ENCODE results near the gene ACOX2.

ACOX2 gene

DNA sequence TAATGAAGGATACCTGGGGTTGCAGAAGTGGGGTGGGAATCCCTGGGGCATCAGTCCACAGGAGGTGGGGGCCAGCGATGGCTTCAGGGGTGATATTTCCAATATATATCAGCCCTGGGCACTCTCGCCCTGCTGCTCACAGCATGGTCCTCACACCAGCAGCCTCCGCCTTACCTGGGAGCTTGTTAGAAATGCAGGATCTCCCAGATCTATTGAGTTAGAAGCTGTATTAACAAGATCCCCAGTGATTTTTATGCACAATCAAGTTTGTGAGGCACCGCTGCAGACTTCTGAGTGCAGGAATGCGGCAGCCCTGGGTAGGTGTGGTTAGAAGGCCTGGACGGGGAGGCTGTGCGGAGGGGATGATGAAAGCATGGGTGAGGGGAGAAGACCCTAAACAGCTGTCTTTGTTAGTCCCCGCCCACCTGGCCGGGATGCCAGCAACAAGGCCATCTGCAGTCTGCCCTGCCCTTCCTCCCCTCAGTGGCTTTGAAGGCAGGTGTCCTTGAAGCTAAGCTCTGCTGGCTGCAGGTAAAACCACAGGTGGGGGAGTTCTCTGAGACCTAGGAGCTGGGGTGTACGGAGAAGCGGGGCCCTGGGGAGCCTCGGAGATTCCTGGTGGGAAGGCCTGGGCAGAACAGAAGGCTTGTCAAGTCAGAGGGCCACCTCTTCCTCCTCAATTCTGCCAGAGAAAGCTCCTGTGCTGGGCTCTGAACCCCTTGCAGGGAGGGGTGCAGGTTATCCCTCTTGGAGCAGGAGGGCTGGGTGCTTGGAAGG, 28.8 kb upstream of the ACOX2 start:
- H3K9ac ChIP-seq (ENCODE audit: low read length): no peak overlapping the region
- H3K36me3 ChIP-seq (replicated peaks; ENCODE audit: low read depth, low read length): no peaks in the 10 kb centered on the region
- no peak for TF ChIP-seq EZH2phosphoT487 (IDR thresholded peaks at IDR 0.05; ENCODE audit: low read depth)
- TF ChIP-seq, protein P1, sequence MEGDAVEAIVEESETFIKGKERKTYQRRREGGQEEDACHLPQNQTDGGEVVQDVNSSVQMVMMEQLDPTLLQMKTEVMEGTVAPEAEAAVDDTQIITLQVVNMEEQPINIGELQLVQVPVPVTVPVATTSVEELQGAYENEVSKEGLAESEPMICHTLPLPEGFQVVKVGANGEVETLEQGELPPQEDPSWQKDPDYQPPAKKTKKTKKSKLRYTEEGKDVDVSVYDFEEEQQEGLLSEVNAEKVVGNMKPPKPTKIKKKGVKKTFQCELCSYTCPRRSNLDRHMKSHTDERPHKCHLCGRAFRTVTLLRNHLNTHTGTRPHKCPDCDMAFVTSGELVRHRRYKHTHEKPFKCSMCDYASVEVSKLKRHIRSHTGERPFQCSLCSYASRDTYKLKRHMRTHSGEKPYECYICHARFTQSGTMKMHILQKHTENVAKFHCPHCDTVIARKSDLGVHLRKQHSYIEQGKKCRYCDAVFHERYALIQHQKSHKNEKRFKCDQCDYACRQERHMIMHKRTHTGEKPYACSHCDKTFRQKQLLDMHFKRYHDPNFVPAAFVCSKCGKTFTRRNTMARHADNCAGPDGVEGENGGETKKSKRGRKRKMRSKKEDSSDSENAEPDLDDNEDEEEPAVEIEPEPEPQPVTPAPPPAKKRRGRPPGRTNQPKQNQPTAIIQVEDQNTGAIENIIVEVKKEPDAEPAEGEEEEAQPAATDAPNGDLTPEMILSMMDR (IDR thresholded peaks at IDR 0.05; ENCODE audit: low read depth, low read length): no peak
- H3K4me3 ChIP-seq (ENCODE audit: low read length): no peak overlapping the region
- peaks cover 6% of the 10 kb centered on the region for H3K4me1 ChIP-seq (ENCODE audit: low read length)
- no peaks in the 10 kb centered on the region for H3K79me2 ChIP-seq (ENCODE audit: low read length)
- no peak overlapping the region for H3K27ac ChIP-seq (ENCODE audit: low read length)
- no peak overlapping the region for H3K4me2 ChIP-seq (ENCODE audit: low read length)
- no peak overlapping the region for H2AFZ ChIP-seq (ENCODE audit: low read depth, low read length)
- H4K20me1 ChIP-seq (ENCODE audit: insufficient read depth, low read length): no peaks in the 10 kb centered on the region
- H3K27me3 ChIP-seq (ENCODE audit: low read depth, low read length): no peaks in the 10 kb centered on the region
- H3K9me3 ChIP-seq (ENCODE audit: insufficient read depth, low read length): no peaks in the 10 kb centered on the region

DNA sequence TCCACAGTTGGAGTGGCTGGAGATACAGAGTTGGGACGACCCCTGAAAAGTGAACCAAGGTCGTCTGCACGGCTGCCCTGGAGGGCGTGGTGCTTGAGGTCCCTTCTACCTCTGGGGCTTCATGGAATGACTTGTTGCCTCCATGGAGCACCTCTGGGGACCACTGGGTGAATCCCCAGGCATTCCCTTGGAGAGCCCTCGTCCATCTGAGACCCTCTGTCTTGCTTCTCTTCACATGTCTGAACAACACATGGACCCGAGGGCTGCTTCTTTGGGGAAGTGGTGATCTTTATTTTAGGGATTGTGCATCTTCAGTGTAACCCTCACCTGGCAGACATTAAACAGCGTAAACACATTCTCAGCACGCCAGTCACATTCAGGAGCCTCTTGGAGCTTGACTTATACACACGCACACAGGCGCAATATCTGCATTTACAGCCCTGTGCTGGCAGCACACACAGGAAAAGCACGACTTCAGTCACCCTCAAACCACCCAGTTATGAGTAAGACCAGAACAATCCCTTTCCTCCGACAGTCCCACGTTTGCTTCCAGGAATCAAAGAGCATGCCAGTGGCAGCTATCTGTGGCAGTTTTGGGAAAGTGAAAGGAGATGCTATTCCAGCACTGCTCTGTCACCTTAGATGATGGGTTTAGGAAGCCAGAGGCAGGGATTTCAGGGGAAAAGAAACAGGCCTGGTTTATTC, 27.6 kb upstream of the ACOX2 start:
- Histone ChIP-seq H3K27ac (ENCODE audit: low read length) (no peak overlapping the region), H3K4me2 (ENCODE audit: low read length) (no peak overlapping the region), H3K4me1 (ENCODE audit: low read length) (peaks cover 6% of the 10 kb centered on the region), H3K9me3 (ENCODE audit: insufficient read depth, low read length) (no peaks in the 10 kb centered on the region), H3K27me3 (ENCODE audit: low read depth, low read length) (no peaks in the 10 kb centered on the region), H3K36me3 (replicated peaks; ENCODE audit: low read depth, low read length) (no peaks in the 10 kb centered on the region), H2AFZ (ENCODE audit: low read depth, low read length) (no peak overlapping the region), H3K4me3 (ENCODE audit: low read length) (no peak overlapping the region), H4K20me1 (ENCODE audit: insufficient read depth, low read length) (no peaks in the 10 kb centered on the region), H3K9ac (ENCODE audit: low read length) (no peak overlapping the region), H3K79me2 (ENCODE audit: low read length) (no peaks in the 10 kb centered on the region)
- no peak for TF ChIP-seq EZH2phosphoT487 (IDR thresholded peaks at IDR 0.05; ENCODE audit: low read depth)
- TF ChIP-seq, protein P1 (IDR thresholded peaks at IDR 0.05; ENCODE audit: low read depth, low read length): no peak

DNA sequence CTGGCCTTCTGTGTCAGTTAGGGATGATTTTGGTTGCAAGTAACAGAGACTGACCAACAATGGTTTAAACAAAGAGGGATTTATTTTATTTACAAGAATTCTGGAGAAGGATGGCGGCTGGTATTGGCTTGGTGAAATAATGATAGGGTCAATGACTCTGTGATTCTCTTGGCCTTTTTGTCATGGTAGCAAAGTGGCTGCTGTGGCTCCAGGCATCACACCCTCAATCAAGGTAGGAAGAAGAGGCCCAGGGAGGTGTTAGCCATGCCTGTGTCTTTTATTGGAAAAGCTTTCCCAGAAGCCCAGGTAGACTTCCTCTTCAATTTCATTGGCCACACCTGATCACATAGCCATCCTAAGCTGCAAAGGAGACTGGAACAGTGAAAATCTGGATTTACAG, 27.1 kb upstream of the ACOX2 start:
- Histone ChIP-seq H3K4me3 (ENCODE audit: low read length) (no peak overlapping the region), H3K27ac (ENCODE audit: low read length) (no peak overlapping the region), H2AFZ (ENCODE audit: low read depth, low read length) (no peak overlapping the region), H4K20me1 (ENCODE audit: insufficient read depth, low read length) (no peaks in the 10 kb centered on the region), H3K4me2 (ENCODE audit: low read length) (no peak overlapping the region), H3K27me3 (ENCODE audit: low read depth, low read length) (no peaks in the 10 kb centered on the region), H3K79me2 (ENCODE audit: low read length) (no peaks in the 10 kb centered on the region), H3K9ac (ENCODE audit: low read length) (no peak overlapping the region), H3K9me3 (ENCODE audit: insufficient read depth, low read length) (no peaks in the 10 kb centered on the region), H3K36me3 (replicated peaks; ENCODE audit: low read depth, low read length) (no peaks in the 10 kb centered on the region), H3K4me1 (ENCODE audit: low read length) (peaks cover 5% of the 10 kb centered on the region)
- no peak for TF ChIP-seq EZH2phosphoT487 (IDR thresholded peaks at IDR 0.05; ENCODE audit: low read depth)
- TF ChIP-seq, protein P1 (IDR thresholded peaks at IDR 0.05; ENCODE audit: low read depth, low read length): no peak

DNA sequence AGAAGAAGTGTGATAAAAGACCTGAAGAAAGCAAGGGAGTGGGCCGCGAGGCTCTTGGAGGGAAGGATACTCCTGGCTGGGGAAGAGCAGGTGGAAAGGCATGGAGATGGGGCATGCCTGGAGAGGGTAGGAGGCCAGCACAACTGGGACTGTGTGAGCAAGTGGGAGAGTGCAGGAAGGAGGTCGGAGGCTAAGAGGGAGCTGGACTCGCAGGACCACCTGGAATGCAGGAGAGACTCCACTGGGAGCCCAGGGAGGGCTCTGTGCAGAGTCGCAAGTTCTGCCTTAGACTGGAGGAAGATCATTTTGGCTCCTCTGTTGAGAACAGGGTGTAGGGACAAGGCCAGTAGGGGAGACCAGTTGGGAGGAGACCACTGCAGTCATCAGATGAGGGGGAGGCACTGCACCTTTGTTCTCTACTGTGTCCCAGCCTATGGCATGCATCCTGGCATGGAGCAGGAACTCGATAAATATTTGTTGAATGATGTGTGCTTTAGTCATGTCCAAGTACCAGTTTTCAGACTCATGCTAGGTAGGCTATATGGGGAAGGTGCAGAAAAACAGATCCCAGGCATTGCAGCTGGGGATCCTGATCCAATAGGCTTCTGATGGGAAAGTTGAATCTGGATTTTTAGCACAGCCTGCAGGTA, 26.5 kb upstream of the ACOX2 start:
- Histone ChIP-seq H4K20me1 (ENCODE audit: insufficient read depth, low read length) (no peaks in the 10 kb centered on the region), H3K4me1 (ENCODE audit: low read length) (no peaks in the 10 kb centered on the region), H3K4me3 (ENCODE audit: low read length) (no peak overlapping the region), H3K4me2 (ENCODE audit: low read length) (no peak overlapping the region), H2AFZ (ENCODE audit: low read depth, low read length) (no peak overlapping the region), H3K9me3 (ENCODE audit: insufficient read depth, low read length) (no peaks in the 10 kb centered on the region), H3K27me3 (ENCODE audit: low read depth, low read length) (no peaks in the 10 kb centered on the region), H3K9ac (ENCODE audit: low read length) (no peak overlapping the region), H3K27ac (ENCODE audit: low read length) (no peak overlapping the region), H3K36me3 (replicated peaks; ENCODE audit: low read depth, low read length) (no peaks in the 10 kb centered on the region), H3K79me2 (ENCODE audit: low read length) (no peaks in the 10 kb centered on the region)
- TF ChIP-seq, protein P1 (IDR thresholded peaks at IDR 0.05; ENCODE audit: low read depth, low read length): no peak
- TF ChIP-seq EZH2phosphoT487 (IDR thresholded peaks at IDR 0.05; ENCODE audit: low read depth): no peak

Data from OCI-LY3 (cell line).